Endodermal cell (in vitro differentiated cells): Measurements from ENCODE around the gene PIAS4. TPM values are rescaled to one million over a fixed set of nuclear protein-coding genes. Genes with fewer than 3 reads are reported as not detected.

Experiments used
- DNase-seq: peaks from one replicate; pipeline ENCODE4 v3.0.0-alpha.2; 2017
- H3K27ac ChIP-seq: 2 replicates; pipeline ENCODE4 v1.5.1; 2013; ENCODE audit warnings: mild to moderate bottlenecking, low read depth, low read length, moderate library complexity
- H3K27me3 ChIP-seq: 2 replicates; pipeline ENCODE4 v1.6.1; 2013; ENCODE audit warnings: mild to moderate bottlenecking, low read length, moderate library complexity; ENCODE audit not compliant: insufficient read depth, control insufficient read depth, poor library complexity, severe bottlenecking
- H3K36me3 ChIP-seq: 2 replicates; pipeline ENCODE4 v1.7.0; 2013; ENCODE audit warnings: mild to moderate bottlenecking, low read length, moderate library complexity; ENCODE audit not compliant: control insufficient read depth, insufficient read depth
- H3K4me1 ChIP-seq: one replicate; pipeline ENCODE4 v1.7.0; 2013; ENCODE audit warnings: low read length; ENCODE audit not compliant: control insufficient read depth, insufficient read depth
- H3K4me3 ChIP-seq: 2 replicates; pipeline ENCODE4 v1.5.1; 2013; ENCODE audit warnings: mild to moderate bottlenecking, low read length, moderate library complexity
- H3K9ac ChIP-seq: 2 replicates; pipeline ENCODE4 v1.6.1; 2013; ENCODE audit warnings: mild to moderate bottlenecking, low read length, moderate library complexity; ENCODE audit not compliant: poor library complexity, severe bottlenecking; ENCODE audit errors: extremely low read depth
- H3K9me3 ChIP-seq: 2 replicates; pipeline ENCODE4 v1.6.1; 2013; ENCODE audit warnings: mild to moderate bottlenecking, low read length, moderate library complexity; ENCODE audit not compliant: control insufficient read depth
- H3K27ac Mint-ChIP-seq: 2 replicates; pipeline ENCODE4 v1.8.0; 2020; ENCODE audit warnings: mixed read lengths
- H3K27me3 Mint-ChIP-seq: 2 replicates; pipeline ENCODE4 v1.8.0; 2021; ENCODE audit warnings: mild to moderate bottlenecking, mixed read lengths; ENCODE audit not compliant: insufficient read depth
- H3K36me3 Mint-ChIP-seq: 2 replicates; pipeline ENCODE4 v1.8.0; 2020; ENCODE audit warnings: low read depth, mixed read lengths
- H3K4me1 Mint-ChIP-seq: 2 replicates; pipeline ENCODE4 v1.8.0; 2020; ENCODE audit warnings: mixed read lengths
- H3K4me3 Mint-ChIP-seq: 2 replicates; pipeline ENCODE4 v1.8.0; 2020; ENCODE audit warnings: mild to moderate bottlenecking, moderate library complexity, mixed read lengths
- H3K9me3 Mint-ChIP-seq: 2 replicates; pipeline ENCODE4 v1.8.0; 2020; ENCODE audit warnings: mild to moderate bottlenecking, mixed read lengths
- CTCF ChIP-seq: fragments of 200-600 bp; sonication (generic); conservative IDR thresholded peaks from 2 replicates; pipeline ENCODE4 v1.5.0; 2021; ENCODE audit warnings: antibody characterized with exemption, mild to moderate bottlenecking
- WGBS, 2 experiments: methylation state at CpG; one replicate each; pipeline versions ENCODE4 v1.1.5 to v1.1.7; 2013; ENCODE audit warnings: missing lambda C conversion rate in 2 of 2, mixed read lengths in 1 of 2; ENCODE audit not compliant: insufficient coverage in 1 of 2, insufficient read length in 1 of 2; 5-methylcytosine and 5-hydroxymethylcytosine counted together
- total RNA-seq, 2 donors: library from RNA; stranded (reverse); fragmentation: NEBNext Ultra II Directional in 1 of 2; extraction: Animal tissue kit (Norgen Biotek cat#: 25700) in 1 of 2; gene quantifications; 2 replicates in 1 of 2; 3 replicates in 1 of 2; pipeline ENCODE4 v1.2.1, GENCODE V29; 2021

Gene PIAS4
- total RNA-seq, 2 donors from 2014 or later: 57.5 to 58.1 TPM

- no peak overlapping the region for H3K27ac Mint-ChIP-seq
- no peak overlapping the region for H3K4me3 Mint-ChIP-seq
These were observed 54.3 kb downstream of the PIAS4 start for GRCh38 chr19:4061683-4062418.

GRCh38 chr19:4062419-4063368, 55.2 kb downstream of the PIAS4 start:
- no peaks in the 10 kb centered on the region for H3K9me3 ChIP-seq
- H3K36me3 Mint-ChIP-seq: peaks cover 3% of the 10 kb centered on the region
- no peak overlapping the region for H3K4me3 ChIP-seq
- no peak overlapping the region for H3K9ac ChIP-seq
- peaks cover 1% of the 10 kb centered on the region for H3K27me3 Mint-ChIP-seq
- H3K27ac Mint-ChIP-seq: no peak overlapping the region
- no peak for DNase-seq
- H3K27ac ChIP-seq: no peak overlapping the region
- TF ChIP-seq CTCF: no peak
- peaks cover 5% of the 10 kb centered on the region for H3K27me3 ChIP-seq
- H3K4me1 ChIP-seq: no peaks in the 10 kb centered on the region
- peaks cover 10% of the 10 kb centered on the region for H3K36me3 ChIP-seq
- peaks cover 3% of the 10 kb centered on the region for H3K4me1 Mint-ChIP-seq
- no peaks in the 10 kb centered on the region for H3K9me3 Mint-ChIP-seq
- peak overlapping the region; percentile 73 for H3K4me3 Mint-ChIP-seq
- WGBS, 2 experiments: 93 to 94% methylated on average over 17 to 30 of the region's 30 CpGs

More at GRCh38 chr19:4061683-4062418, 54.3 kb downstream of the PIAS4 start:
- Mint-ChIP-seq H3K36me3 (peaks cover 9% of the 10 kb centered on the region), H3K4me1 (peaks cover 3% of the 10 kb centered on the region), H3K9me3 (no peaks in the 10 kb centered on the region), H3K27me3 (no peaks in the 10 kb centered on the region)
- H3K27me3 ChIP-seq: no peaks in the 10 kb centered on the region
- 92 to 93% methylated on average over 20 to 29 of the region's 29 CpGs for WGBS, 2 experiments
- TF ChIP-seq CTCF: no peak
- DNase-seq: no peak
- H3K36me3 ChIP-seq: peaks cover 10% of the 10 kb centered on the region
- no peak overlapping the region for H3K4me3 ChIP-seq
- H3K27ac ChIP-seq: no peak overlapping the region
- H3K9me3 ChIP-seq: no peaks in the 10 kb centered on the region
- no peak overlapping the region for H3K9ac ChIP-seq
- H3K4me1 ChIP-seq: no peaks in the 10 kb centered on the region

GRCh38 chr19:4063369-4064148, 56.0 kb downstream of the PIAS4 start:
- H3K9ac ChIP-seq: peak overlapping the region; percentile 66
- WGBS, 2 experiments: 57 to 75% methylated on average over 19 to 31 of the region's 31 CpGs
- H3K36me3 Mint-ChIP-seq: peaks cover 2% of the 10 kb centered on the region

More at GRCh38 chr19:4063369-4064148, 56.0 kb downstream of the PIAS4 start:
- H3K4me3 Mint-ChIP-seq: peak overlapping the region; percentile 73
- peak overlapping the region; percentile 82 for H3K4me3 ChIP-seq
- H3K27ac ChIP-seq: no peak overlapping the region
- no peaks in the 10 kb centered on the region for H3K4me1 ChIP-seq
- peaks cover 3% of the 10 kb centered on the region for H3K4me1 Mint-ChIP-seq
- peak; percentile 57 for TF ChIP-seq CTCF
- peaks cover 9% of the 10 kb centered on the region for H3K27me3 Mint-ChIP-seq
- peak overlapping the region; percentile 77 for H3K27ac Mint-ChIP-seq
- peaks cover 10% of the 10 kb centered on the region for H3K36me3 ChIP-seq
- peak; percentile 78 for DNase-seq
- no peaks in the 10 kb centered on the region for H3K9me3 Mint-ChIP-seq
- H3K9me3 ChIP-seq: no peaks in the 10 kb centered on the region
- H3K27me3 ChIP-seq: peaks cover 13% of the 10 kb centered on the region
